Body of pancreas (tissue), 4 donors: Measurements from ENCODE around the gene STK38.

Experiments
- CTCF ChIP-seq, 7 experiments: fragments of 450-650 bp in 4 of 7; fragments of 200-600 bp in 3 of 7; sonication (generic) in 3 of 7; IDR thresholded peaks; one replicate each; pipeline ENCODE4 v1.5.1; 2016 to 2019; ENCODE audit warnings: antibody characterized with exemption in 7 of 7
- POLR2A ChIP-seq, 3 donors: fragments of 450-650 bp; IDR thresholded peaks; one replicate each; pipeline ENCODE4 v1.6.1; 2016; ENCODE audit warnings: antibody characterized with exemption in 3 of 3, mild to moderate bottlenecking in 2 of 3

- no peak for TF ChIP-seq CTCF (IDR thresholded peaks at IDR 0.05)
- TF ChIP-seq POLR2A (IDR thresholded peaks at IDR 0.05) = no peak
Measured at GRCh38 chr6:36571122-36572043, 24.1 kb upstream of the STK38 start.
